HG02870 (cell line): ENCODE results near the gene CDH22.

Experiments
- ATAC-seq: cut with Tn5 transposase; IDR thresholded peaks from one replicate; pipeline ENCODE4 v1.9.1; 2021; ENCODE audit warnings: mild to moderate bottlenecking, moderate library complexity; ENCODE audit not compliant: unreplicated experiment

Gene CDH22

GRCh38 chr20:46154796-46155195 lies 153.5 kb downstream of the CDH22 start:
- ATAC-seq: no peak

GRCh38 chr20:46154305-46154704 lies 154.0 kb downstream of the CDH22 start:
- no peak for ATAC-seq

- no peak for ATAC-seq
These were observed 155.3 kb downstream of the CDH22 start for GRCh38 chr20:46152824-46153586.

GRCh38 chr20:46151936-46152335 lies 156.4 kb downstream of the CDH22 start:
- no peak for ATAC-seq

GRCh38 chr20:46150943-46151342 lies 157.4 kb downstream of the CDH22 start:
- ATAC-seq: no peak

GRCh38 chr20:46148313-46149208 lies 159.7 kb downstream of the CDH22 start:
- no peak for ATAC-seq

- ATAC-seq: no peak
These were observed 162.6 kb downstream of the CDH22 start for GRCh38 chr20:46145713-46146112.

GRCh38 chr20:46144432-46145025 lies 163.8 kb downstream of the CDH22 start:
- ATAC-seq: no peak

GRCh38 chr20:46142124-46142523 lies 166.2 kb downstream of the CDH22 start:
- ATAC-seq: no peak

GRCh38 chr20:46139908-46140482 lies 168.3 kb downstream of the CDH22 start:
- ATAC-seq: no peak

- no peak for ATAC-seq
These were observed 168.9 kb downstream of the CDH22 start for GRCh38 chr20:46139266-46139889.

- no peak for ATAC-seq
These were observed 170.5 kb downstream of the CDH22 start for GRCh38 chr20:46137816-46138215.

GRCh38 chr20:46135856-46136633 lies 172.3 kb downstream of the CDH22 start:
- no peak for ATAC-seq

- no peak for ATAC-seq
These were observed 173.6 kb downstream of the CDH22 start for GRCh38 chr20:46134716-46135115.

GRCh38 chr20:46133886-46134654 lies 174.2 kb downstream of the CDH22 start:
- no peak for ATAC-seq

GRCh38 chr20:46132705-46133120 lies 175.6 kb downstream of the CDH22 start:
- ATAC-seq: no peak

- no peak for ATAC-seq
These were observed 176.9 kb downstream of the CDH22 start for GRCh38 chr20:46131396-46131795.

GRCh38 chr20:46130534-46130933 lies 177.8 kb downstream of the CDH22 start:
- no peak for ATAC-seq

- ATAC-seq: no peak
These were observed 178.3 kb downstream of the CDH22 start for GRCh38 chr20:46129955-46130481.
